Activated CD4-positive, alpha-beta T cell treated with anti-CD3 and anti-CD28 coated beads, Interleukin-2, amount 10 ng/mL, durations not matched to agents 24 days and 14 days (primary cell): Measurements from ENCODE around the gene ADH1A. TPM values are rescaled to one million over a fixed set of nuclear protein-coding genes. Genes with fewer than 3 reads are reported as not detected.
"Not testable (repeated sequence)": the region's sequence is repeated elsewhere in the genome, so short reads cannot be mapped to it uniquely, and the experiment has no call there.

Source experiments
- DNase-seq: peaks from one replicate; pipeline ENCODE4 v3.0.0; 2022
- H3K27ac Mint-ChIP-seq: one replicate; pipeline ENCODE4 v1.8.0; 2022; ENCODE audit warnings: mild to moderate bottlenecking, mixed read lengths
- H3K27me3 Mint-ChIP-seq: one replicate; pipeline ENCODE4 v1.8.0; 2022; ENCODE audit warnings: mixed read lengths
- H3K36me3 Mint-ChIP-seq: one replicate; pipeline ENCODE4 v1.8.0; 2022; ENCODE audit warnings: low read depth, mild to moderate bottlenecking, mixed read lengths
- H3K4me1 Mint-ChIP-seq: one replicate; pipeline ENCODE4 v1.8.0; 2021; ENCODE audit warnings: mixed read lengths
- H3K4me3 Mint-ChIP-seq: one replicate; pipeline ENCODE4 v1.8.0; 2022; ENCODE audit warnings: mild to moderate bottlenecking, moderate library complexity, mixed read lengths
- H3K9me3 Mint-ChIP-seq: one replicate; pipeline ENCODE4 v1.8.0; 2021; ENCODE audit warnings: mixed read lengths
- intact Hi-C: fragments of 100-400 bp; cut with micrococcal nuclease; formaldehyde crosslinking; loops from one replicate; pipeline ENCODE4 v1.15.1; 2023
- total RNA-seq: library from RNA; stranded (reverse); gene quantifications from 2 replicates; pipeline ENCODE4 v1.2.3, GENCODE V29; 2022

The ADH1A gene
- not detected in 2 replicates for total RNA-seq

GRCh38 chr4:99290848-99291786 lies at the start of gene ADH1A:
Gene ADH1A (minus strand): TSS chr4:99290985. CDS start chr4:99290914, 71 bp downstream.
- H3K4me3 Mint-ChIP-seq = no peak within 1 kb of the TSS
- intact Hi-C loops = no loop called here
- H3K27ac Mint-ChIP-seq = no peak within 1 kb of the TSS
- no peaks in the 10 kb centered on the region for H3K36me3 Mint-ChIP-seq
- no peaks in the 10 kb centered on the region for H3K27me3 Mint-ChIP-seq
- no peak for DNase-seq
- H3K4me1 Mint-ChIP-seq = no peaks in the 10 kb centered on the region
- peaks cover 9% of the 10 kb centered on the region for H3K9me3 Mint-ChIP-seq

GRCh38 chr4:99339172-99339571 lies 48.4 kb upstream of the ADH1A start:
- no peaks in the 10 kb centered on the region for H3K27me3 Mint-ChIP-seq
- intact Hi-C loops = no loop called here
- H3K4me3 Mint-ChIP-seq = no peak overlapping the region
- no peaks in the 10 kb centered on the region for H3K4me1 Mint-ChIP-seq
- H3K36me3 Mint-ChIP-seq = no peaks in the 10 kb centered on the region
- no peaks in the 10 kb centered on the region for H3K9me3 Mint-ChIP-seq
- H3K27ac Mint-ChIP-seq = no peak overlapping the region
- peak; percentile 4 for DNase-seq

- no peaks in the 10 kb centered on the region for H3K36me3 Mint-ChIP-seq
- no peaks in the 10 kb centered on the region for H3K4me1 Mint-ChIP-seq
- H3K4me3 Mint-ChIP-seq = no peak overlapping the region
- no peaks in the 10 kb centered on the region for H3K27me3 Mint-ChIP-seq
- H3K9me3 Mint-ChIP-seq = no peaks in the 10 kb centered on the region
- intact Hi-C loops = no loop called here
- H3K27ac Mint-ChIP-seq = no peak overlapping the region
- DNase-seq = no peak
Observed at GRCh38 chr4:99336553-99336952, 45.8 kb upstream of the ADH1A start.

GRCh38 chr4:99334880-99335279 lies 44.1 kb upstream of the ADH1A start:
- intact Hi-C loops = no loop called here
- no peak for DNase-seq
- Mint-ChIP-seq H3K27me3 (no peaks in the 10 kb centered on the region), H3K27ac (no peak overlapping the region), H3K36me3 (no peaks in the 10 kb centered on the region), H3K4me3 (no peak overlapping the region), H3K4me1 (no peaks in the 10 kb centered on the region), H3K9me3 (no peaks in the 10 kb centered on the region)

- H3K27ac Mint-ChIP-seq = no peak overlapping the region
- no peaks in the 10 kb centered on the region for H3K9me3 Mint-ChIP-seq
- intact Hi-C loops = no loop called here
Observed at GRCh38 chr4:99330648-99331047, 39.9 kb upstream of the ADH1A start.

GRCh38 chr4:99329876-99330275 lies 39.1 kb upstream of the ADH1A start:
- intact Hi-C loops = no loop called here
- H3K9me3 Mint-ChIP-seq = no peaks in the 10 kb centered on the region
- H3K36me3 Mint-ChIP-seq = no peaks in the 10 kb centered on the region
- no peaks in the 10 kb centered on the region for H3K27me3 Mint-ChIP-seq
- DNase-seq = no peak
- H3K4me3 Mint-ChIP-seq = no peak overlapping the region
- H3K4me1 Mint-ChIP-seq = no peaks in the 10 kb centered on the region
- no peak overlapping the region for H3K27ac Mint-ChIP-seq

More at GRCh38 chr4:99330648-99331047, 39.9 kb upstream of the ADH1A start:
- no peak overlapping the region for H3K4me3 Mint-ChIP-seq
- no peaks in the 10 kb centered on the region for H3K27me3 Mint-ChIP-seq
- no peaks in the 10 kb centered on the region for H3K36me3 Mint-ChIP-seq
- H3K4me1 Mint-ChIP-seq = no peaks in the 10 kb centered on the region
- no peak for DNase-seq

- intact Hi-C loops = no loop called here
- Mint-ChIP-seq H3K4me3 (no peak overlapping the region), H3K36me3 (no peaks in the 10 kb centered on the region), H3K4me1 (no peaks in the 10 kb centered on the region), H3K27ac (no peak overlapping the region), H3K9me3 (no peaks in the 10 kb centered on the region), H3K27me3 (no peaks in the 10 kb centered on the region)
- DNase-seq = no peak
Observed at GRCh38 chr4:99324979-99325378, 34.2 kb upstream of the ADH1A start.

GRCh38 chr4:99324361-99324760 lies 33.6 kb upstream of the ADH1A start:
- Mint-ChIP-seq H3K4me3 (no peak overlapping the region), H3K27me3 (no peaks in the 10 kb centered on the region), H3K36me3 (no peaks in the 10 kb centered on the region), H3K27ac (no peak overlapping the region), H3K9me3 (no peaks in the 10 kb centered on the region), H3K4me1 (no peaks in the 10 kb centered on the region)
- intact Hi-C loops = no loop called here
- DNase-seq = no peak

GRCh38 chr4:99323756-99324155 lies 33.0 kb upstream of the ADH1A start:
- intact Hi-C loops = no loop called here
- Mint-ChIP-seq H3K27ac (no peak overlapping the region), H3K9me3 (no peaks in the 10 kb centered on the region), H3K4me3 (no peak overlapping the region), H3K4me1 (no peaks in the 10 kb centered on the region), H3K36me3 (no peaks in the 10 kb centered on the region), H3K27me3 (no peaks in the 10 kb centered on the region)
- no peak for DNase-seq

GRCh38 chr4:99321241-99322191 lies 30.7 kb upstream of the ADH1A start, which contains the start of gene ADH1B:
Gene ADH1B (minus strand): TSS chr4:99321401. CDS start chr4:99321331, 70 bp downstream.
- no peaks in the 10 kb centered on the region for H3K9me3 Mint-ChIP-seq
- no peaks in the 10 kb centered on the region for H3K27me3 Mint-ChIP-seq
- intact Hi-C loops = no loop called here
- no peaks in the 10 kb centered on the region for H3K36me3 Mint-ChIP-seq
- H3K4me1 Mint-ChIP-seq = no peaks in the 10 kb centered on the region
- H3K4me3 Mint-ChIP-seq = no peak within 1 kb of the TSS
- no peak for DNase-seq
- no peak within 1 kb of the TSS for H3K27ac Mint-ChIP-seq

- H3K36me3 Mint-ChIP-seq, H3K9me3 Mint-ChIP-seq, H3K27ac Mint-ChIP-seq, H3K4me3 Mint-ChIP-seq, H3K4me1 Mint-ChIP-seq, DNase-seq, H3K27me3 Mint-ChIP-seq, intact Hi-C loops: not testable (repeated sequence)
Observed at GRCh38 chr4:99317811-99318210, 27.0 kb upstream of the ADH1A start.

- no peaks in the 10 kb centered on the region for H3K36me3 Mint-ChIP-seq
Observed at GRCh38 chr4:99317354-99317753, 26.6 kb upstream of the ADH1A start.

GRCh38 chr4:99315839-99316238 lies 25.1 kb upstream of the ADH1A start:
- Mint-ChIP-seq H3K4me3 (no peak overlapping the region), H3K27me3 (no peaks in the 10 kb centered on the region), H3K27ac (no peak overlapping the region), H3K4me1 (no peaks in the 10 kb centered on the region), H3K9me3 (no peaks in the 10 kb centered on the region), H3K36me3 (no peaks in the 10 kb centered on the region)
- no peak for DNase-seq
- intact Hi-C loops = no loop called here

More at GRCh38 chr4:99317354-99317753, 26.6 kb upstream of the ADH1A start:
- no peaks in the 10 kb centered on the region for H3K4me1 Mint-ChIP-seq
- H3K27me3 Mint-ChIP-seq = no peaks in the 10 kb centered on the region
- no peak overlapping the region for H3K4me3 Mint-ChIP-seq
- no peak for DNase-seq
- no peaks in the 10 kb centered on the region for H3K9me3 Mint-ChIP-seq
- intact Hi-C loops = no loop called here
- H3K27ac Mint-ChIP-seq = no peak overlapping the region

- Mint-ChIP-seq H3K4me3 (no peak overlapping the region), H3K9me3 (no peaks in the 10 kb centered on the region), H3K36me3 (no peaks in the 10 kb centered on the region), H3K4me1 (no peaks in the 10 kb centered on the region), H3K27me3 (no peaks in the 10 kb centered on the region), H3K27ac (no peak overlapping the region)
- intact Hi-C loops = no loop called here
- DNase-seq = no peak
Observed at GRCh38 chr4:99314211-99314610, 23.4 kb upstream of the ADH1A start.
